ENCODE results near the gene MGMT. TPM values are rescaled to one million over a fixed set of nuclear protein-coding genes. Genes with fewer than 3 reads are reported as not detected.

The MGMT gene
- total RNA-seq, 3 donors from 2014 or later = 15.4 to 17.5 (median 16.3) TPM

GRCh38 chr10:129645487-129645886 is 178.4 kb downstream of the MGMT start:
- TF ChIP-seq CTCF (IDR thresholded peaks at IDR 0.05) = no peak
- Histone ChIP-seq H3K36me3 (ENCODE audit: low read depth) (no peaks in the 10 kb centered on the region), H3K4me3 (no peak overlapping the region), H3K4me1 (ENCODE audit: low read depth) (no peaks in the 10 kb centered on the region), H3K9me3 (no peaks in the 10 kb centered on the region)
- DNase-seq = no peak
- ATAC-seq = no peak
- intact Hi-C loops (cut with DNase I, micrococcal nuclease) = no loop called here

DNA sequence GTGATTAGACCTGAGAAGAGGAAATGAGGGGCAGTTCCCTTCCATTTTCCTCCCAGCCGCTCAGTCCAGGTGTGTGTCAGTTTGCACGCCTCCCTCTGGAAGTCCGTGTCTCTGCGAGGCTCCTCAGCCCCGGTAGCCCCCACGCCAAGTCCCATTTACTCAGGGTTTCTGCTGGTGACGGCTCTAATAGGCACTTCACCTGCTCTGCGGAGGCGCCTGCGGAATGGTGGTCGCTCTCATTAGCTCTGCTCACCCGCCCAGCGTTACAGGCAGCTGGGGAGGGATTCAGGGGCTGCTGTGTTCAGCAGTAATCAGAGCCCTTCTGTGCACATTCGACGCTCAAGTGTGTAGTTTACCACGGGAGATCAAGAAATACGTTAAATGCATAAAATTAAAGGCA is 179.9 kb downstream of the MGMT start:
- DNase-seq = no peak
- H3K4me3 ChIP-seq = no peak overlapping the region
- H3K36me3 ChIP-seq (ENCODE audit: low read depth) = no peaks in the 10 kb centered on the region
- H3K4me1 ChIP-seq (ENCODE audit: low read depth) = no peaks in the 10 kb centered on the region
- TF ChIP-seq CTCF (IDR thresholded peaks at IDR 0.05) = no peak
- no peaks in the 10 kb centered on the region for H3K9me3 ChIP-seq
- intact Hi-C loops (cut with DNase I, micrococcal nuclease) = no loop called here
- ATAC-seq = no peak

DNA sequence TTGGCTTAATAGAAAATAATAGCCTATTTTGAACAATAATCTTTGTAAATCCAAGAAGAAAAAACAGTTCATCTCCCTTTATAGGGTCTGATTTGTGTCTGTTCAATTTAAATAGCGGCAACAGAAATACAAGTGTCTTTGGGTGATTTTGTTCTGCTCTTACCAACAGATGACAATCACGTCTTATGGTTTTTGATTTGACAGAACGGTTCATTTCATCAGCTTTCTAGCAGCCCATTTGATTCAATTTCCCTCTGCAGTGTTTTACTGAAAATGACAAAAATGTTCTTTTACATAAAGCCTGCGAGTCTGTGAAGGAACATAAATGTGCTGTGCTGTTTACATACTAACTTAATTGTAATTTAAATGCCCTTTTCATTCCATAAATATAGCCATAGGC is 180.5 kb downstream of the MGMT start:
- intact Hi-C loops (cut with DNase I, micrococcal nuclease) = no loop called here

DNA sequence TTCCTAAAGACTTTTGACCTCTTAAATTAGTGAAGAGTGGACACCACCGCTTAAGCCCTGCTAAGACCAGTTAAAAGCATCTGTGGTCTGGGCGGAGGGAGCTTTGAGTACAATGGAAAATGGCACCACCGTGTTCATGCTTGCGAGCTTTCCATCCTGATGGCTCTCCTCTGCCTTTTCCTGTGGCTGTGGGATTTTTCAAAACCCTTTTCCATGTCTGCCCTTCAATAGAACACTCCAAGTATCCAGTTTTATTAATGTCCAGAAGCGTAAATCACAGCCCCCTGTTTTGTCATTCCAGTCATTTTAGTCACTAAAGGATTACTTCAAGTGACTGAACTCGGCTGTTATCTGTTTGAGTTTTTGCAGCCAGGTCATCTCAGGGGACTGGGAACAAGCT is 181.8 kb downstream of the MGMT start:
- intact Hi-C loops (cut with DNase I, micrococcal nuclease) = no loop called here
- Histone ChIP-seq H3K4me1 (ENCODE audit: low read depth) (no peaks in the 10 kb centered on the region), H3K9me3 (no peaks in the 10 kb centered on the region), H3K4me3 (no peak overlapping the region), H3K36me3 (ENCODE audit: low read depth) (no peaks in the 10 kb centered on the region)
- ATAC-seq (no peak), DNase-seq (no peak)
- TF ChIP-seq CTCF (IDR thresholded peaks at IDR 0.05) = no peak

More for the DNA sequence above, 180.5 kb downstream of the MGMT start:
- H3K4me1 ChIP-seq (ENCODE audit: low read depth) = no peaks in the 10 kb centered on the region
- no peaks in the 10 kb centered on the region for H3K36me3 ChIP-seq (ENCODE audit: low read depth)
- ATAC-seq (no peak), DNase-seq (no peak)
- no peaks in the 10 kb centered on the region for H3K9me3 ChIP-seq
- H3K4me3 ChIP-seq = no peak overlapping the region
- TF ChIP-seq CTCF (IDR thresholded peaks at IDR 0.05) = no peak

DNA sequence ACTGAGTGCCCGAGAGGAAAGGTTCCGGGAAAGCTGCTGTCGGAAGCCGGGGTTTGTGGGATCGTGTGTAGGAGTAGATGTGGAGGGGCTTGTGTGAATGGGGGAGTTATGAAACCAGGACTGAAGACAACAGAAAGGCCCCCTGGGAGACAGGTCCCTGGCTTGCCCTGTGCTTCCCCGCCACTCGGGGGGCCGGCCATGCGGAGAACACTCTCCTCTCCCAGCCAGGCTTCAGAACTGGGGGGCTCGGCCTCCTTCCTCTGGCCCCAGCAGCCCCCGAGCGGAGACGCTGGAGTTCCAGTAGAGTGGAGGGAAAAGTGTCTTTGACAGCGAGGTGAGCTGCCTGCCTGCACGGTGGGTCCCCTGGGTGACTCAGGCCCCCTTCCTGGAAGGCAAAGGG is 185.0 kb downstream of the MGMT start:
- Histone ChIP-seq H3K4me3 (no peak overlapping the region), H3K4me1 (ENCODE audit: low read depth) (no peaks in the 10 kb centered on the region), H3K9me3 (no peaks in the 10 kb centered on the region), H3K36me3 (ENCODE audit: low read depth) (no peaks in the 10 kb centered on the region)
- DNase-seq (no peak), ATAC-seq (no peak)
- no peak for TF ChIP-seq CTCF (IDR thresholded peaks at IDR 0.05)
- intact Hi-C loops (cut with DNase I, micrococcal nuclease) = no loop called here

GRCh38 chr10:129652521-129653201 is 185.6 kb downstream of the MGMT start:
- ATAC-seq (no peak), DNase-seq (no peak)
- intact Hi-C loops (cut with DNase I, micrococcal nuclease) = no loop called here

More at GRCh38 chr10:129652521-129653201, 185.6 kb downstream of the MGMT start:
- Histone ChIP-seq H3K36me3 (ENCODE audit: low read depth) (no peaks in the 10 kb centered on the region), H3K4me3 (no peak overlapping the region), H3K4me1 (ENCODE audit: low read depth) (no peaks in the 10 kb centered on the region), H3K9me3 (no peaks in the 10 kb centered on the region)
- no peak for TF ChIP-seq CTCF (IDR thresholded peaks at IDR 0.05)

All from mucosa of descending colon (tissue), 3 donors.